Stimulated activated CD4-positive, alpha-beta T cell treated with anti-CD3 and anti-CD28 coated beads, TNF-alpha, amount 100 ng/mL, for 1 hour (primary cell): ENCODE results near the gene CLEC2L.
"Not testable (repeated sequence)": the region's sequence is repeated elsewhere in the genome, so short reads cannot be mapped to it uniquely, and the experiment has no call there.

Experiments
- DNase-seq, 3 donors: peaks; one replicate each; pipeline ENCODE4 v3.0.0-alpha.2; 2020; ENCODE audit warnings: low read depth in 3 of 3, low spot score in 1 of 3

CLEC2L gene

DNA sequence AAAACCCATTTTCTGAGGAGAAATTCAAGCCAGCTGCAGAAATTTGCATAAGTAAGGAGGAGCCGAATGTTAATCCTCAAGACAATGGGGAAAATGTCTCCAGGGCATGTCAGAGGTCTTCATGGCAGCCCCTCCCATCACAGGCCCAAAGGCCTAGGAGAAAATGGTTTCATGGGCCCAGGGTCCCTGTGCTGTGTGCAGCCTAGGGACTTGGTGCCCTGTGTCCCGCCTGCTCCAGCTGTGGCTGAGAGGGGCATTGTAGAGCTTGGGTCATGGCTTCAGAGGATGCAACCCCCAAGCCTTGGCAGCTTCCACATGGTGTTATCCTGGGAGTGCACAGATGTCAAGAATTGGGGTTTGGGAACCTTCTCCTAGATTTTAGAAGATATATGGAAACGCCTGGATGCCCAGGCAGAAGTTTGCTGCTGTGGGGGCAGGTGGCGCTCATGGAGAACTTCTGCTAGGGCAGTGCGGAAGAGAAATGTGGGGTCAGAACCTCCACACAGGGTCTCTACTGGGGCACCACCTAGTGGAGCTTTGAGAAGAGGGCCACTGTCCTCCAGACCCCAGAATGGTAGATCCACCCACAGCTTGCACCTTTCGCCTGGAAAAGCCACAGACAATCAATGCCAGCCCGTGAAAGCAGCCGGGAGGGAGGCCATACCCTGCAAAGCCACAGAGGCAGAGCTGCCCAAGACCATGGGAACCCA lies 30.7 kb downstream of the CLEC2L start:
- DNase-seq: not testable (repeated sequence)

DNA sequence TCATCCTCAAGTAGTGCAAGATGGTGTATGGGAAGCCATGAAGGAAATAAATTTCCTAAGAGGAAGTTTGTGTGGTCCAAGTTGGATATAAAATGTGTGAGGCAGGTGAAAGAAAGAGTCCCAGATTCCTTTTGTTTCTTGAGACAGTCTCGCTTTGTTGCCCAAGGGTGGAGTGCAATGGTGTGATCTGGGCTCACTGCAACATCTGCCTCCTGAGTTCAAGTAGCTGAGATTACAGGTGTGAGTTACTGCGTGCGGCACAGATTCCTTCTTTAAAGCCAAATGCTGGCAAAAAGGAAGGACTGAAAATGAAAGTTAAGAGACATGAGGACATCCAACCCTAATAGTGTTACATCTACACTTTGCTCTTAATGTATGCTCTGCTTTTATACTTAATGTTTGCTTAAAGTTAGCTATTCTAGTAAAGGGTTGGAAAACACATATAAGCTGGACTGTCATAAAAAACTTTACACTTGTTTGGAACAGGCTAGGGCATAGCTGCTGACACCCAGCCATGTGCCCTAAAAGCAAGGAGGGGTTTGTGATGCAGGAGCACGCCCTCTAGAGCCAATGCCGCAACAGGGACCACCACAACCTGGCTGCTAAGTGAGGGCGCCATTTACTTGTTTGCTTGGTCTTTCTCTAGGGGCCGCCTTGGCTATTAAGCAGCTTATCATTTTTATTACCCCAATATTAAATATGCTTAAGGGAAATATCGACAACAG lies 34.5 kb downstream of the CLEC2L start:
- no peak for DNase-seq

DNA sequence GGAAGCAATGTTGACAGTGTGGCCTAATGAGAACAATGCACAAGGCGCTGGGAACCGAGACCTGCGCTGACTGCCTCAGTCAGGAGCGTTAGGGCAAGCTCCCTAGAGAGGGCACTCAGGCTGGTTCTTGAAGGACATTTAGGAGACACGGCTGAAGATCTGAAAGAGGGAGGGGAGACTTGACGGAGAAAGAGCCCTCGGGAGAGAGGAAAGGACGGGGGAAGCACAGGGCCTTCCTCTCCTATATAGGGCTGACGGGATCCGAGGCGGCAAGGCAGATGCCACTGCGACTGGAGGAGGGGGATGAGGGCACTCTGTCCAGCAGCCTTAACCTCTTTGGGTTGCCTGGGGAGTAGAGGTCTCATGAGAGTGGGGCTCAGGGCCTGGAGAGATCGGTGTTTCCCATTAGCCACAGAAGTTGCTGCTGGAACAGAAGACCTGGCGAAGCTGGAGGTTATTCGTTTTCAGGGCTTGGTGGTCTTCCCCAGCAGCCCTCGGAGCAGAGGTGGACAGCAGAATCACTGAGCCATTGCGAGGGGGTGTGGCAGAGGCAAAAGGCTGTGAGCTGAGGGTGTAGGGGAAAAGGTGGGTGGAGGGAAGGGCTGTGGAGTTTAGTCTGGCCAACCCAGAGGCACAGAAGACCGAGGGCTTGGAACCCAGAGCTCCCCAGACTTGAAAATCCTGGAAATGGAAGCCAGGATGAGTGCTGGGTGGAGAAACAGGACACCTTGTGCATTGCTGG lies 36.0 kb downstream of the CLEC2L start:
- DNase-seq: no peak

DNA sequence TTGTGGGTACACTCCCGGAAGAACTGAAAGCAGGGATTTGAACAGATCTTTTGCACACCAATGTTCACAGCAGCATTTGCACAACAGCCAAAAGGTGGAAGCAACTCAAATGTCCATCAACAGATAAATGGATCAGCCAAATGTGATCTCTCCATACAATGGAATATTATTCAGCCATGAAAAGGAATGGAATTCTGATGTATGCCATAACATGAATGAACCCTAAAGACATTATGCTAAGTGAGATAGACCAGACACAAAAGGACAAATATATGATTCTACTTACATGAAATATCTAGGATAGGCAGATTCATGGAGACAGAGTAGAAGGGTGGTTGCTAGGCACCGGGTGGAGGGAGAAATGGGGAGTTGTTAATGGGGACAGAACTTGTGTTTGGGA lies 36.7 kb downstream of the CLEC2L start:
- no peak for DNase-seq

DNA sequence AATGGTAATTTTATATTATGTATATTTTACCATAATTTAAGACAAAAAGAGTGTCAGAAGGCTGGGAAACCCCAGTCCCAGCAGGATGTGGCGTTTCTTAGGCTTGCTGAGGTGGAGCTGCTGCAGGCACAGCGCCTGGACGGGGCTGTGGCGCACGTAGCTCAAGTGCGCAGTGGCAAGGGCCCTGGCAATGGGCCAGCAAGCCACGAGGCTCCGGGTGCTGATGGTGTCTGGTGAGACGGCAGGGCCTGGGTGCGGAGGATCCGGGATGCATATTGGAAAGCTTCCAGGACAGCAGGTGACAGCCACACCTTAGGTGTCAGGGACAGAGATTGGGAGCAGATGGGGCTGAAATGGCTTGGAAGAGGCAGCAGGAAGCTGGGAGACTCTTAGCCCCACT lies 37.2 kb downstream of the CLEC2L start:
- no peak for DNase-seq

DNA sequence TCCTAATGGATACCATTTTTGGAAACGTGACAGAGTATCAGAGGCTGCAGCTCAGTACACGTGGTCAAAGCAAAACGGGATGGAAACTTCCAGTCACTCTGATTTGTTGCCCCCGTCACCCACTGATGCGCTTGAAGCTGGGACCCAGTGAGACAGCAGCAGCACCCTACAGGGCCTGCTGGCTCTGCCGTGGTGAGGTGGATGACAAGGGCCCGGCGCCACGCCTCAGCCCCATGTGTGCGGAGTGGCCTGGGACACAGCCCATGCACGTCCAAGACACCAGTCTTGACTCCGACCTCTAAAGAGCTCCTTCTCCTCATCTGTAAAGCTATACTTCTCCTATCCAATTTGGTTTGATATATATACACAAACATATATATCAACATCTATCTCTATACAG lies 39.0 kb downstream of the CLEC2L start:
- DNase-seq: no peak

DNA sequence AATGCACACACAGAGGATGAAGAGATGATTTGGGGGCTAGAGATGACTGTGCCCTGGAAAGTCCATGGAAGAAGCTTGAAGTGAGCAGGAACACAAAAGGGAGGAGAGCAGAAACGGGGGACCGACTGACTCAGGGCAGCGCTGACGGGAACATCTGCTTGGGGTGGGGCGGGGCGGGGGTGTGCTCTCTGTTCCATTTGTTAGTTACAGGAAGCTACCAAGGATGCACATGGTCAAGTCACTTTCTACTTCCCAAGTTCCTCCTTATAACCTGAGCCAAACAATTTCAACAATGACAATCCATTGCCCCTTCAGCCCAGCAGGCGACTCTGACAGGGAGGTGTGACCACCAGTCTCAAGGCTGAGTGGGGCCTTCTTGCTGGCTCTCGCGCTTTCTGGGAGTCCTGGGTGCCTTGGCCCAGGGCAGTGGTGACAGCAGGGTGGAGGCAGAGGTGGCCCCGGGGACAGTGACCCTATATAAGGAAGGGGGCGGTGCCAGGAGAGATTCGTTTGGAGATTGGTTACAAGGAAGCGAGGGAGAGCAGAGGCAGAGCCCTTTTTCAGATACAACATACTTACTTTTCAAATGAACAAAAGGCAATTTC lies 39.6 kb downstream of the CLEC2L start:
- DNase-seq: no peak

DNA sequence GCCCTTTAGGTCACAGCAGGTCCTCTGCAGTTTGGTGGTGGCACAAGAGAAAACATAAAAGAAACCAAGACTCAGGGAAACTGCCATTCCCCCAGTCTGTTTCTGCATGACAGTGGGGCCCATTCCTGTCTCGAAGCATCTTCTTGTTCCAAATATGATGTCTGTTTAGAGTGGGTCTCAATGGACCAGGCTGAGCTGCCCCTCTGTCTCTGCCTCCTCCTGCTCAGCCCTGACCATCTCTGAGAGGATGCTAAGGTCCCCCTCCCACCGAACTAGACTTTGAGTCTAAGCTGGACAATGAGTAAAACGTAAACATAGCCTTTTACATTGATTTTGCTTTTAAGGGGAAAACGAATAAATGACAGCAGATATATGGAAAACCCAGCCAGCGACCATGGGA lies 40.4 kb downstream of the CLEC2L start:
- no peak for DNase-seq

DNA sequence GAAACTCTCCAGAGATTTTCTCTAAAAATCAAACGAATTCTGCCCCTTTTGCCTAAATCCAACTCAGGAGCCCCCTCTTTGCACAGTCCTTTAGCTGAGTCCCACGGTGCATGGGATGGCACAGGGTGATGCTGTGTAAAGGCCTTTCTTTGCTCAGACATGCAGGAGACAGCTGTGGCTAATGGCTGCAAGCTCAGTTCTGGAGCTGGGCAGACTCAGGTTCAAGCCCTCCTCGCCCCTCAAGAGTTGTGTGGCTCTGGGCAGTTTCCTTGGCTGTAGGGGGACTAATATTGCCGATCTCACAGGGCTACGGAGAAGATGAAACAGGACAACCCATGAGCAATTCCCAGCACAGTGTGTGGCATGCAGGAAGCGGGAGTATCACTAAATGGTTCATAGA lies 42.6 kb downstream of the CLEC2L start:
- DNase-seq: no peak

DNA sequence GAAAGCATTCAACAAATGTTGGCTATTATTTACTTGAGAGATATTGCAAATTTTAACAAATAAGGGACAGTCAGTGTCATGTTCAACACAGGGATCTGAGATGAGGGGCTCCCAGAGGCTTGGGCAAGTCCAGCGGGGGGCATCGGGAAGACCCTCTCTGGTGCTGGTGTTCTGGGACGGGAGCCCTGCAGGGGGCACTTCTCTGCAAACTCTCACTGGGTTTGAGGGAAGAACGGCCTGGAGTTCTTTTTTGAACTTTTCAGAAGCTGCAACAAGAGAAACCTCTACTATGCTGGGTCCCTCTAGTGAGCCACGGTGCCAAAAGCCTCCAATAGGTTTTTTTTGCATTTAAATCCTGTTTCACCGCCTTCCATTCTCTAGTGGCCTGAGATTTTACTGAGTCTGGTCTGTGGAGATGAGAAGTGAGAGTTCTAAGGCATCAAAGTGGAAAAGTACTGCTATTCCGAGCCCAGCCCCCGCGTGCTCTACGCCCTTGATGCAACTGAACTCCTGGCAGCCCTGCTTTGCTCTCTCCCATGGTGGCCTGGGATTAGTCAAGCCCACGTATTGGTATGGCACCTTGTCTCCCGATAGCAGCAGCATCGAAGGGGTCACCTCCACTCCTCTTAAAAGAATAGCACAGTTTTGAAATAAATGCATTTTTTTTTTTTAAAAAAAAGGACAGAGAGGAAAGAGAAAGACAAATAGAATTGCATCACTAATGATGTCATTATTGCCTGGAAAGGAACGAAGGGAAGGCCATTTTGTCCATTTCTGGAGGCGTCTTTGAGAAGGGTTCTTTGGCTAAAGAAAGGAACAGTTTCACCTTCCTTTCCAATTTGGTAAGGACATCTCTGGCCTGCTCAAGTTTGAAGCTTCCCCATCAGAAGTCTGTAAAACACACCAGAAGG lies 43.5 kb downstream of the CLEC2L start:
- no peak for DNase-seq

DNA sequence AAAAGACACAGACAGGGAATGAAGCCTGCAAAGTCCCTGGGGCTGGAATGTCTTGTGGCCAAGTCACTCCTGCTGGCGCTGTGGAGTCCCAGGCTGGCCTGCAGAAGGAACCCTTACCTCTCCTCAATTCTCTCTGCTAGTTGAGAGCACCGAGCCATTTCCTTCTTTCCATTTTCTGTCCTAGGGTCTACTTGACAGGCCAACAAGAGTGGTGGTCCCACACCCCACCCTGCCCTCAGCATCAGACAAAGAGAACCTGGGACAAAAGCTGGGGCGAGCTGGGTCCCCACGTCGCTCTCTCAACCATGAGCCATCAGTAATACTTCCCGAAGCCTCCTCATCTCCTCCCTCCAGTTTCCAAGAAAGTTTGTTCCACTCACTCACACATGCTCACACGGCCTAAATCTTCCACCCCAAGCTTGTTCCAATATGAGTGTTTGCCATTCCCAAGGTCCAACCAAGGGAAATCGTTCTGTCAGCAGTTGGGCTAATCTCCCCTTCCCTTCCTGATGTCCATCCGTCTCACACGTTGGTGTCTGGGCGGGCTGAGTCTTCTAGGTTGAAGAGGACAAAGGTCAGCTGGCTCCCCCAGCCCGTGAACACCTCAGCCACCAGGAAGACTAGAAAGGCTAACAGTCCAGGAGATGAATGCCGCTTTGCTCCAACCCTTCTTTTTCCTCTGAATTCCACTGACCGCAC lies 44.3 kb downstream of the CLEC2L start:
- no peak for DNase-seq

DNA sequence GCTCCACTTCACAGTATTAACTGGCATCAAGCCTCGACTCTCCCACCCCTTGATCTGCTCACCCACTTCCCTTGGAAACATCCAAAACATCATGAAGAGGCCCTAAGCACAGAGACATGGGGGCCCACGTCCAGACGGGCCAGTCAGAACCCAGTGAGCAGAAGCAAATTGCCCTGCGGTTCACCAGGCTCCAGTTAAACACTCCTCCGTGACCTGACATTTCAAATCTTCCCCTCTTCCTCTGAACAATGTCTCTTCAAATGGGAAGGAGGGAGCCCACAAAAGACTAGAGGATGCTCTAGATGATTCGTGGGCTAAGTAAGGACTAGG lies 44.8 kb downstream of the CLEC2L start:
- DNase-seq: no peak

DNA sequence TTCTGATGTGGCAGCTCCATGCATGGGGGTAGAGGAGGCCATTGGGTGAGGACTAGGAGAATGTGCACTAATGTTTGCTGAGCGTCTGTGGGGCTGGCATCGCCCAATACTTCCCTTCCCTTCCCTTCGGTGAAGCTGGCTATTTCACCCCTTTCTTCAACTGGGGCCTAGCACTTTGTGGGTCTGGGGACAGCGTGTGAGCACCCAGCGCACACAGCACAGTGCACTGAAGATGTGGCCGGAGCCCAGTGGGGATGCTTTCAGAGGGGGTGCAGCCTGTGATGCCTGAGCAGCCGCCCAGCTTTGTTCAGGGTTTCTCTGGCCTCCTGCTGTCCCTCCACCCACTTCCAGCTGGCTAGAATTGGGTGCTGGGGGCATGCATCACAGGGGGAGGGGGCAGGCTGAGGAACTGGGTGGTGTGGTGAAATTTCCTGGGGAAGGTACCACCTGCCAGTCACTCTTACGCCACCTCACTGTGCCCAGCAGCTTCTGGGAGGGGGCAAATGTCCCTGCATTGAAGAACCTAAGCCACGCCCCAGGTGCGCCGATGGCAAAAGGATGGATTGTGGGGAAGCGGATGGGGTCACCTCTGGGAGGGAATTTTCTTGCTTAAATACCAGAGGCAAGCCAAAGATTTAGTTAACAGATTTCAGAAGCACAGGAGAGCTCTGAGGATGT lies 45.5 kb downstream of the CLEC2L start:
- DNase-seq: no peak

DNA sequence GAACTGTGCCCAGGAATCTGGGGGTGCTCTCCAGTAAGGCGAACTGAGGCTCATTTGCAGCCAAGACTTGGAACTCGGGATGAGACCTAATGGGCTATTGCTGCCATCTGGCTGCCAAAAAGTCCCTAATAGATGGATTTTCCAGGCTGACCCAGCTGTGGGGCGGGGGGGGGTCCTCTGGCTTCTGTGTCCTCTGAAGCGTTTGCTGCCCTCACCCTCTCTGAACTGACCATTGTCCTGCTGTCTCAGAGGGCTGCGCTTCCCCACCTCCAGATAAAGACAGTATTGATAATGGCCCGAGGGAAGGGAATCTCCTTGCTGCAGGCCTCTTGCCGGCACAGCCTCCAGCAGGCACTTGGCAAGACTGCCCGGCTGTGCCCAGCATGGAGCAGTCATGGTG lies 46.6 kb downstream of the CLEC2L start:
- no peak for DNase-seq

DNA sequence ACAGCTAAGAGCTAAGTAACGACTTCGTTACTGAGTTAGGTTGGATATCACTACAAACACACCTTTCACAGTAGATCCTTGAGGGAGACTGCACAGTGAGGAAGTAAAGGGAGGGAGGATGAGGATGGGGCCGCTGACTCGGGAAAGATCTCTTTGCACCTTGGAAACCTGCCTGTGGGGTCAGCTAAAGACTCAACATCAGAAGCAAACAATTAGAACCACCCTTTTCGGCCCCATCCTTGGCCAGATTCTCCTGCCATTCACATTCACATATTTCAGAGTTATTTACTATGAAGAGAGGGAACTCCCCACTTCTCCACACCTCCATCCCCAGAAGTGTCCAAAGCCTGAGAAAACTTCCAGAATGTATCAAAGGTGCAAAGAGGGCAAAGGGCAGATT lies 47.1 kb downstream of the CLEC2L start:
- DNase-seq: no peak

DNA sequence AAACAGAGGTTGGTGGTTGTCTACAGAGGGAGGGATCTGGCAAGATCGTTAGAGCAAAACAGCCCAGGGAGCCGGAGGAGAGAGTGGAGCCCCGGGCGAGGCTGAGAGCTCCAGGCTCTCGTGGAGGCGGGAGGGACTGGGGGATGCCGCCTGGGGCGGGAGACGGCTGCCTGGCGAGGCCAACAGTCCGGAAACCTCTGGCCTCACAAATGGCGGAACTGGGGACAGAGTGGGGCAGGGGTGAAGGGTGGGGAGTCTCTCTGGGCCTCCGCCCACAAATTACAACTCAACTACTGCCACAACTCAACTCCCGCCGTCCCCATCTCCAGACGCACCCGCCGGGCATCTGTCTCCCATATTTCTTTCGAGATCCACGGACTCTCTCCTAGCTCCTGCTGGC lies 47.7 kb downstream of the CLEC2L start:
- DNase-seq: no peak

DNA sequence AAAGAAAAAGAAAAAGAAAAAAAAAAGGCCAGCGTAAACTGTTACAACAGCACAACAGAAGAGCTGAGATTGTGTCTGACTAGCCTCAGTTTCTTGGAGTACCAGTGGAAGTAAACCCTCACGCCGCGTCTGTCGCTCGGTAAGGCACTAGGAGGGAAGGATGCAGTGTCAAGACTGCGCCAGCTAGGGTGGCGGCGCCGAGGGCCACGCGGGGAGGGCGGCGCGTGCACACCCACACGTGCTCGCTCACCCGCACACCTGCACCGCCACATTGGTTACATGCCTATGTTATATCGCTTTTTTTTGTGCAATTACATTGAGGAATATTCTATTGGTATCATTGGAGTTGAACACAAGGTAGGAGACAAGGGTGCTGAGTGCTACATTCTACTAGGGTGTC lies 48.2 kb downstream of the CLEC2L start:
- no peak for DNase-seq

DNA sequence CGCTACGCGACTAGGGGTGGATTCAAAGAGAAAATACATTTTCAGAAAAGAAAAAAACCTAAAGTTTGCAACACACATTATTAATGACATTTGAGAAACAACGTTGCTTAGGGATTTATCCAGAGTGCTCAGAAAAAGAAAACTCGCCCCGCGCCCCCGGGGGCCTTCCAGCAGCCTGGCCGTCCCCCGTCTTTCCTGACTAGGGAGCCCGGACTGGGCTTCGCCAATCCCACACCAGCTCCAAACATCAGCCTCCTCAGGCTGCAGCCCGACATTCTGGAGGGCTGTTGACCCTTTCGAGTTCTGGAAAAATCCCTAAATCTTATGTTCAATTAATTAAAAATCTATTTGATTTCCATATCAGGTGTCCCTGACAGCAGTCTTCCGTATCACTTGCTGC lies 48.6 kb downstream of the CLEC2L start:
- no peak for DNase-seq

DNA sequence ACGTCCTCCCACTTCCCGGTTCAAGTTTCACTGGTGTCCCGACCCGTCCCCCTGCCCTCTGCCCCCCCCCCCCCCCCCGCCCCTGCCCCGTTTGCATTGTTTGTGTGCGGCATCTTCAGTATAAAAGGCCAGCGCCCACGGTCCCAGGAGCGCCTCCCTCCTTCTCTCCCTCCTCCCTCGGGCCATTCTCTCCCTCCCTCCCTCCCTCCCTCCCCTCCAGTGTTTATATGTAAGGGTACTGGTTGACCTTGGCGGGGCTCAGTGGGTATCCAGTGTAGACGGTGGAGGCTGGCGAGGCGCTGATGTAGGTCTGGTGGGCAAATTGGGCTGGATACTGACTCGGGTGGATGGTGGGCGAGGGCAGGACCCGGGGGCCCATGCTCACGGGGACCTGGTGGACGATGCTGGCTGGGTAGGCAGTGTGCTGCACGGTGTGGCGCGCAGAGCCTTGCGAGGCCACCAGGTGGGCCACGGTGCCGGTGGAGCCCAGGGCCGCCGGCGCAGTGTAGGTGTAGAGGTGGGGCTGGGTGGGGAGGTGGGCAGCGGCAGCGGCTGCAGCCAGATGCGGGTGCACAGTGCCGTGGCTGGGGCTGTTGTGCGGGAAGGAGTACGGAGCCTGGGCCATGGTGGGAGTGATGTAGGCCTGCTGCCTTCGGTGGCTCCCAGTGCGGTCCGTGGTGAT lies 49.4 kb downstream of the CLEC2L start:
- DNase-seq: no peak
